HG02678 (cell line): ENCODE data around the gene CHERP.
"Not testable (repeated sequence)": the region's sequence is repeated elsewhere in the genome, so short reads cannot be mapped to it uniquely, and the experiment has no call there.

ENCODE experiments used
- ATAC-seq: cut with Tn5 transposase; IDR thresholded peaks from one replicate; pipeline ENCODE4 v1.9.1; 2021; ENCODE audit warnings: mild to moderate bottlenecking, moderate library complexity; ENCODE audit not compliant: unreplicated experiment

The CHERP gene

DNA sequence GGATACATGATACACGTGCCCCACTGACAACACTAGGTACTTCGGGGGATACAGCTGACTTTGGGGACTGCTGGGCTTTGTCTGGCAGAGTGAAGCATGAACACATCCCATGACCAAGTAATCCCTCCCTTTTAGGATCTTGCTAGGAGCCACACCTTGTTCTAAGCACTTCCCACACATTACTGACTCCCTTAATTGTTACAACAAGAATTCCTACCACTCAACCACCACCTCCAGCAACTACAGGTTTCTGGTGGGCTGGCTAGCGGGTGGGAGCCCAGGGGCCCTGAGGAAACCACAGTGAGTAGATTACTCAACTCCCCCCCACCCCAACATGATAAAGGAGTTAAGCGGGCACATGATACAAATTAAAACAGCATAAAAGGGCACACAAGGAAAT, 37.1 kb upstream of the CHERP start:
- no peak for ATAC-seq

DNA sequence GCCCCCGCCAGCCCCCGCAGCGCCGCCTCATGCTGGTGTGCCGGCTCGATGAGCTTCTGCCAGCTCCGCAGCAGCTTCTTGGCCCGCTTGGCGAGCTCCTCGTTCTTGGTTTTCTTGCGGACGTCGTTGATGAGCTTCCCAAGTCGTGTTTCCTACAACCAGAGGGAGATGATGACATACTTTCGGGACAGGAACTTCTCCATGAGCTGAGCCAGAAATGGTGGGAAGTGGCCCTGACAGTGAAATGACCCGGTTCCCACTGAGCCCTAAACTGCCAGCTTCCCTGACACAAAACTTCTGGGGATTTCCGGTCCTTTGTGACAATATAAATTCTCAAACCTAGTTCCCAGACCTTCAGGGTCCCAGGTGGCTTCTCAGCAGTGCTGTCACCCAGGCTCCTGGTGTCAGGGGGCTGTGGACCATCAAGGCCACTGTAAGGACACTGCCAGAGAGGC, 35.3 kb upstream of the CHERP start:
- ATAC-seq: no peak

DNA sequence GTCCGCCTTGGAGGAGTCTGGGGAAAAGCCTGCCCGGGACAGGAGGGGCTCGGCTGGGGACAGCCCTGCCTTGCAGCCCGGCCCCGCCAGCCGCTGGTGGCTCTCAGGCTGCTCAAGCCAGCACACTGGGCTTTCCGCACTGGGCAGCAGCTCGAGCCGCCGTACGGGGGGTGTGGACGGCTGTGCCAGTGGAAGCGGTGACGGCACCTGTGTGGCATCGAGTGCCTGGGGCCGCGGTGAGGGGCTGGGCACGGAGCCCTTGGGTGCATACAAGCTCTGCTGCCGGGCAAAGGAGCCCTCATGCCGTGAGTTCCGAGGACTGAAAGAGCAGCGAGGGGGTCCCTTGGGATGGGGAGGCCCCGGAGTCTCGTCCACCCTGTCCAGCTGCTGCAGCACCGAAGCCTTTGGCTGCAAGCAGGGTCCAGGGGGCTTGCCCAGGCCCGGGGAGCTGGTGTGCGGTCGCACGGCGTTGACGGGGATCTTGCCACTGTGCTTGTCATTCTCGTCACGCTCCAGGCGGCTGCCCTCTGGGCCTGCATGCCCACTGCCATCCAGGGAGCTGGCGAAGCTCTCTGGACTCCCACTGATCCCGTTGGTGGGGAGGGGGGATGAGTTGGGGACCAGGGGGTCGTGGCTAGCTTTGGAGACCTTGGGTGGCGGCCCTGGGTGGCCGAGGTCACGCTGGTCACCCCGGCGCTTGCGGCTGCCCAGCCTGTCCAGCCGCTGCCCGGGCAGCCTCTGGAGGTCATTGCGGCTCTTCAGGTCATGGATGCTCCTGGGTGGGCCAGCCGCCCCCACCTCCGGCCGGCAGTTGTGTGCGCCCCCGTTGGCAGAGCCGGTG, 34.7 kb upstream of the CHERP start:
- ATAC-seq: no peak

DNA sequence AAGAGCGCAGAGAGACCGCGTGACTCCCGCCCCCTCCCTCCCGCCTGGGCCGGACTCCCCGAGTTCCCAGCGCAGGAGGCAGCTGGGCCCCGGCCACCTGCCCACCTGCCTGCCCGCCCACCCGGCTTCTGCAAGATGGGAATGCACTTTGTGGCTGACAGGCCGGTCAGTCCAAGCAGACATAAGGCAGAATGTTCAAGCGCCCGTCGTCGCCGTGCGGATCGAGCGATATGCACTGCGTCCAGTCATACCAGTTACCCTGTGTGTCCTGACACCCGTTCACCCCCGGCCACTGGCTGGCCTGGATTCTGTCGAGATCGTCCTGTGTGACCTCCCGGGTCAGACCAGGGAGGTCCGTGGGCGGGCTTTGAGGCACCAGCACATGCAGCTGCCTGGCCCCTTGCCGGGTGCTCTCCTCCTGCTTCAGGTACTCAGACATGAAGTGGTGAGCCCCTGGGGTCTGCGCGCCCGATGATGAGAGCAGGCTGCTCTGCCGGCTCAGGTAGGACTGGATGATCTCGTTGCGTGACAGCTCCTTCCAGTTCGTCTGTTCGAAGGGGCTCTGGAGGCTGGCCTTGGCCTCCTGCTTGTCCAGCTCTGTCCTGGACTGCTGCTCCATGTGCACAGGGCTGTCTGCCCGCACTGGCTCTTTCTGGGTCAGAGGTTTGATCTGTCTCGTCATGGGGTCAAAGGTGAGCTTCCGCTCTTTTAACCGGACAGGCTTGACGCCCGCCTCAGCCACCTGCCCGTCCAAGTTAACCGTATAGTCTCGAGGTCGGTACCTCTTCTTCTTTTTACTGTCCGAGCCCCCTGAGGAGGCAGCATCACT, 33.8 kb upstream of the CHERP start:
- ATAC-seq: no peak

DNA sequence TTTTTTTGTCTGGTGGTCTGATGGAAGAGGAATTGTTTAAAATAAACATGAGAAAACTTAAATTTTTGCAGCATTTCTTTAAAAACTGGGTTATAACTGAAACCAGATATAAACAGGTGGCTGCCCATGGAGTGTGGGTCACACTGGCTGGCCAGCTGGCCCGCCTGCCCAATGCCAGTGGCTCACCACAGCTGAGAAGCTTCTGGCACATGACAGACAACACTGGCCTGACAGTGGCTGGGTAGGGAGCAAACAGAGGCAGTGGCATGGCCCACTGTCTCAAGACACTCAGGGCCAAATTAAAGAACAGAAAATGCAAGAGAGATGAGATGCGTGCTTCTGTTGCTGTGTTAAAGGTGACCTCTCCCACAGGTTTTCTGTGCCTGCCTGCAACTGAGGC, 33.0 kb upstream of the CHERP start:
- ATAC-seq: no peak

DNA sequence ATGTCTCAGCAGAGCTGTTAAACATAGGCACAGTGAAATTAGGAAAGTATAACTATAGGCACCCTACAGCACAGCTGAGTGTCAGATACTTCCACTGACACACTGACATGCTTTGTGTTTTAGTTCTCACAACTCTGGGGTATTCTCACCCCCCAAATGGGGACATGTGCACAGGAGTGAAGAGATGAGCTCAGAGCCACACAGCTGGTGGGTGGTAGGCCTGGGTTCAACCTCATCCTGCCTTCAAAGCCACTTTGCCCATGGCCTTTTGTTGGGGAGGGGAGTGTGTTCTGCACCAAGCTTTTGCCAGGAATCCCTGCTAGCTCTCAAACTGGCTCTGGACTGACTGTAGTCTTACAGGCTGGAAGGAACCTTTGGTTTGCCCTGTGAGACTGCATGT, 31.7 kb upstream of the CHERP start:
- ATAC-seq: no peak

DNA sequence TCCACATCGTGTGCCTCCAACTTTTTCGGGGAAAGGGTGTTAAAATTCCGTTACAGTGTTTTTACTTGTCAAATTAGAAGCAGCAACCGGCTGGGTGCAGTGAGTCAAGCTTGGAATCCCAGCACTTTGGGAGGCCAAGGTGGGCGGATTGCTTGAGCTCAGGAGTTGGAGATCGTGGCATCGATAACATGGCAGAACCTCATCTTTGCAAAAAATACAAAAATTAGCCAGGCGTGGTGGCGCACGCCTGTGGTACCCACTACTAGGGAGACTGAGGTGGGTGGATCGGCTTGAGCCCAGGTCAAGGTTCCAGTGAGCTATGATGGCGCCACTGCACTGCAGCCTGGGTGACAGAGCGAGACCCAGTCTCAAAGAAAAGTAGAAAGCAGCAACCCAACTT, 31.1 kb upstream of the CHERP start:
- ATAC-seq: no peak

DNA sequence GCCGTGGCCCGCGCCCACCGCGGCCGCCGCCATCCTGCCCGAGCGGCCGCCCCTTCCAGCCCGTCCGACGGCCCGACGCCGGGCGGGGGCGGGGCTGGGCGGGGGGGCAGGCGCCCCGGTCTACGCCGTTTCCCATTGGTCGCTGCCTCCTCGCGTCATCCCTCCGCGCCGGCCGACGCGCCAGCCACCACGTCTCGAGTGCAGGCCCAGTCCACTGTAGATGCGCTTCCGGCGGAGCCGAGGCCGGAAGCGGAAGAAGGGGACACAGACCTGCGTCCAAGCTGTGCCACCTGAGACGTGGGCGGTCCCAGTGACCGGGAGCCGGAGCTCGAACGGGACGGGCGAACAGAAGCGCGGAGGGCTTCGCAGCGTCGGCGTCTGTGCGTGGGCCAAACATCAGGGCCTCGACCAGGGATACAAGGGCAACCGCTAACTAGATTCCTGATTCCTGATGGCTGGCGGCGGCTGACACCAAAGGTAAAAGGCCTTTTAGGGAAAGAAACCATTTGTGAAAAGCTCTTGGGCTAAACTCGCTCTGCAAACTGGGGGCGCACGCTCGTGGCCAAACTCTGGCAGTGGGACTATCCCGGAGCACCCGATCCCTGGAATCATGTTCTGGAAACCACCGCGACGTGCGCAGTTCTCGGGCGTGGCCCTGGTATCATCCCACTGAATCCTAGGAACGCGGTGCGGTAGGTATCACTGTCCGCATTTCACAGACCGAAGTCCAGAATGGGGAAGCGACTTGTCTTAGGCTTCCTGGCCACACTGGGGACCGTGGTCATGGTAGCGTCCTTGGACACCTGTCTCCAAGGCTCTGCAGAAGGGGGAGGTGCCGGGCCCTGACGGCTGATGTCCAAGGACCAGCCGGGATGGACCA, 30.3 kb upstream of the CHERP start, which contains the start of gene SLC35E1:
Gene SLC35E1, minus strand, starts transcription at position 84 of the 880 bp plus-strand sequence. Its CDS starts 51 bp downstream, at position 33.
- peak; percentile 85 for ATAC-seq

DNA sequence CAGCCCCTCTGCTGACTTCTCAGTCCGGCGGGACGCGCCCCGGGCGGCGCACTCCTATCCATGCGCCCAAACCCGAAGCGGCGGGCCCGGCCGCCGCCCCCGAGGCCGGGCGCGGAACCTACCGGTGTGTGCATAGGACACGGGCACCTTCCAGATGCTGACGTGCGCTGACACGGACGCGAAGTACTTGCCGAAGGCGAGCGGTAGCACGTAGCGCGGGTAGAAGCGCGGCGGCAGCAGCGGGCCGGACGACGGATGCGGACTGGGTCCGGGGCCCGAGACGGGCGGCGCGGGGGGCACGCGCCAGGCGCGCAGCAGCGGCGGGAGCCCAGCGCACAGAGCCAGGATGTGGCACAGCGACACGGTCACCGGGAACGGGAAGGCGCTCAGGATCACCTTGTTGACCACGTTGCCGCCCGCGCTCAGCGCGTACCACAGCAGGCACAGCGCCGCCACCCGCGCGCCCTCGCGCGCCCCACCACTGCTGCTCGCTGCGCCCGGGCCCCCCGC, 29.6 kb upstream of the CHERP start:
- no peak for ATAC-seq

DNA sequence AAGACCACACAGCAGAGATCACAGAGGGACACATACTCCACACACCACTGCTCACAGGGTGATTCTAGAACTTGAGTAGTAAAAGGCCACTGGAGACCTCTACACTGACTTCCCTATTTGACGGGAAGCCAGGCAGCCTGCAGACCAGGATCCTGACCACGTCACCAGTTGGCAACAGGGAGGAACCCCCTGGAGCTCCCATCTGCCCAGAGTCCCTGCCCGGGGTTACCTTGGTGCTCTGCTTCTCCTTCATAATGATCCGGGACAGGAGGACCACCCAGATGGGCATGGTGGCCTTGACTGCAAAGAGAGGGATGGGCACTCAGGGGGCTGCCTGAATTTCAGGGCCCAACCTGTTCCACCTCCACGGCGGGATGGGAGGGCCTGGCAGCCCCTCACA, 29.0 kb upstream of the CHERP start:
- no peak for ATAC-seq

DNA sequence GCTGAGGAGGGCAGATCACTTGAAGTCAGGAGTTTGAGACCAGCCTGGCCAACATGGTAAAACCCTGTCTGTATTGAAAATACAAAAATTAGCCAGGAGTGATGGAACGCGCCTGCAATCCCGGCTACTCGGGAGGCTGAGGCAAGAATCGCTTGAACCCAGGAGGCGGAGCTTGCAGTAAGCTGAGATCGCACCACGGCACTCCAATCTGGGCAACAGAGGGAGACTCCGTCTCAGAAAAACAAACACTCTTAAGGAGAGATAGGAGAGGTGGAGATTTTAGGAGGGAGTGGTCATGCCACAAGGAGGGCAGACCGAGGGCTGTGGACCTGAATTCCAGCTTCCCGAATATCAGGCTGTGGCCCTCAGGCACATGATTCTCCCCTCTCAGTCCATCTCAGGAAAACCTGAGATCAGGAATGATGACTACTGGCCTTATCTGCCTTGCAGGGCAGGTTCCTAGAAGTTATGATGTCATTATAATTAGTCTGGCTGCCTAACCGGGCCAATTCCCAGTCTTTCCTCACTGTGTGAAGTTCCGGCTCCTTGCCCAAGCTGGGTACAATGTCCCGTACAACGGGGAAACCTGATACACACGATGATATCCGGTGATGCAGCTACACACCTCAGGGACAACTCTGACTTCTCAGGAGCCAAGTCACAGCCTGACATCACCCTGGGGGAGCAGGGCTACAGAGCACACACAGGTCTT, 27.5 kb upstream of the CHERP start:
- no peak for ATAC-seq

DNA sequence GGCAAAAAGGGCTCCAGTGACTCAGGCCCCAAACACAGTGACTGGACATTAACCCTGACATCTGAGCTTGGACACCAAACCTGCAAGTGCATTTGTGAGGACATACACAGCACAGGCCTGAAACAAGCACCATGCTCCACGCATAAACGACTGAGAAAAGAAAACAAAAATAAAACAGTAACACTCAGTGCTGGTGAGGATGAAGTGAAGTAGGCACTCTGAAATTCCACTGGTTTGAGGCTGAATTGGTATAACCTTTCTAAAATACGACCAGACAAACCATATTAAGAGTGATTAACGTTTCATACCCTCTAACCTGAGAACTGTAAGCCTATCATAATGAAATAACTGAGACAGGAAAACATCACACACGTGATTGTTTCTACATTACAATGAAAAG, 24.5 kb upstream of the CHERP start:
- no peak for ATAC-seq

DNA sequence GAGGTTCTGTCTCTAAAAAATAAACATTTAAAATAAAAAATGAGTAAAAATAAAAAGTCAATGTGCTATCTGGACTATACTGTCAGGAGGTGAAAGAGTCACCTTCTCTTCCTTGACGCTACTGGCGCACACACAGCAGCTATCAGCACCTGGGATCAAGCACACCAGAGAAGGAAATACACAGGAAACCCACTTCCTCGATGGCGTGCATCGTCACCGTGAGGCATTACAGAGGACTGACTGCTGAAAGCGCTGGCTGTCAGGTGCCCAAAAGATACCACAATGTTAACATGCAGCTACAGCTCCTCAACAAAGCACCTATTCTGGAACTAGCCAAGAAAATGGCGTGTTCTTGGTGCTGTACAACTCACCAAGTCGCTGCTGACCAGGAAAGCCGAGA, 23.9 kb upstream of the CHERP start:
- ATAC-seq: no peak

DNA sequence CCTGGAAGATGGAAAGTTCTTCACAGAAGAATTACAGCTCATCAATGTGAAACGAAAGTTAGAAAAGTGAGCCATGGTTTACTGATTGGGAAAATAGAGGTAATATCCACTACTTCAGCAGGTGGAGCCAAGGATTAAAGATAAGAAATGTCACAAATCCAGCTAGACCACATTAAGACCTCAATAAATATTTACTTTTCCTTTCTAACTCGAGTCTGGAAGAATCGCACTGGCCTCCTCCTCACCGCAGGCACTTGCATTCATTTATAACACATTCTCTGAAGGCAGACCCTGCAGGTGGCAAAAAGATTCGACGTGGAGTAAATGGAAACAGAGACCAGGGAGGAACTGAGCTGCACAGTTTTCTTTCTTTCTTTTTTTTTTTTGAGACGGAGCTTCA, 22.6 kb upstream of the CHERP start:
- ATAC-seq: no peak

DNA sequence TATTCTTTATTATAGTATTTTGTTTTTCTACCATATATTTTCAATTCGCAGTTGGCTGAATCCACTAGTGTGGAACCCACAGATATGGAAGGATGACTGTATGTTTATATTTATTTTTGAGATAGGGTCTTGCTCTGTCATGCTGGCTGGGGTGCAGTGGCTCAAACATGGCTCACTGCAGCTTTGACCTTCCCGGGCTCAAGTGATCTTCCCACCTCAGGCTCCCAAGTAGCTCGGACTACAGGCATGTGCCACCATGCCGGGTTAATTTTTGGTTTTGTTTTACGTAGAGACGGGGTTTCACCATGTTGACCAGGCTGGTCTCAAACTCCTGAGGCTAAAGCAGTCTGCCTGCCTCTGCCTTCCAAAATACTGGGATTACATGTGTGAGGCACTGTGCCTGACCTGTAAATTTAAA, 20.4 kb upstream of the CHERP start:
- ATAC-seq: no peak

DNA sequence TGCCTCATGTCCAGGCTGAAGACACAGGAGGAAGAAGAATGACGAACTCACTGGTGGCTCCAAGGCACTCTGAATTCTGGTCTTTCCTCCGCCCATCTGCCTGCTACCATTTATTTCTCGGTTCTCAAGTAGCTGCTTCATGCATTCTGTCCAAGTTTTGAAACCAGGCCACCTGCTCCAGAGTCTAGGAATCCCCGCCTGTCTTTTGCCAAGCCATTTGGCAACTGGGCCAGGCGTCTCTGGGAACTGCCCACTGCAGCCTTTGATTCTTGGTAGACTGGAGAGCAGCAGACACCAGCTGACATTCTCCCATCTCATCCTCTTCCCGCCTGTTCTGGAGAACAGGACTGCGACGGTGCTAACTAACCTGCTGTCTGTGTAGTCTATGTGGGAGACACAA, 19.1 kb upstream of the CHERP start:
- no peak for ATAC-seq

DNA sequence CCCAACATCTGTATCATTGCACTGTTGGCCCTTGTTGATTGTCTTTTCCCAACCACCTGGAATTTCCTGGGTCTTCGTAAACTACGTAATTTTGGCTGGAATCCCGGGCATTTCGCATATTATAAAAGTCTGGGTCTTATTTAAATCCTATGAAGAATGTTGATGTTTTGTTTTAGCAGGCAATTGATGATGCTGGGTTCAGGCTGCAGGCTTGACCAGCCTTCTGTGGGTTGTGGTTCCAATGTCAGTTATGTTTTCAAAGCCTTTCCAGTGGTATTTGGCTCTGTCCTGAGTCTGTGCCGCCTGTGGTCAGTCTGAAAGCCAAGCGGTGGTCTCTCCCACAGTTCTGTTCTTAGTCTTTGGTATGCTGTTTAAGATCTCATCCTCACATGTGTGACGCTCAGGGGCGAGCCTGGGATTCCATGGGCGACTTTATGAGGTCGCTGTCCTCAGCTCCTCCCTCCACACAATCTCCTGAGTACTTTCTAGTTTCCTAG, 17.6 kb upstream of the CHERP start:
- no peak for ATAC-seq

DNA sequence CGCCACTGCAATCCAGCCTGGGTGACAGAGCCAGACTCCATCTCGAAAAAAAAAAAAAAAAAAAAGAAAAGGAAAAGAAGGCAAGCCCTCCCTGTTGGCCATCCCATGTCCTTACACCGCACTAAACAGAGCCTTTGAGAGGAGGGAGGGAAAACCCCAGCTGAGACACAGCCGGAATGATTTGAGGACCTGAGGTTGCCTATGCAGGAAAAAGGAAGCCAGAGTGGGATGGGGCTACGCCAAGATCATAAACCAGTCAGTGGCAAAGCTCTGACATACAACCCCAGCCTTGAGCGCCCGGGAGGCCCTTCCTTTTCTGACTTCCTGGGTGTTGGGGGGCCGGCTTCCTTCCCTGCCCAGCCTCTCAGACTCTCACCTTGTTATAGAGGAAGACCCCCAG, 12.5 kb upstream of the CHERP start:
- ATAC-seq: no peak

DNA sequence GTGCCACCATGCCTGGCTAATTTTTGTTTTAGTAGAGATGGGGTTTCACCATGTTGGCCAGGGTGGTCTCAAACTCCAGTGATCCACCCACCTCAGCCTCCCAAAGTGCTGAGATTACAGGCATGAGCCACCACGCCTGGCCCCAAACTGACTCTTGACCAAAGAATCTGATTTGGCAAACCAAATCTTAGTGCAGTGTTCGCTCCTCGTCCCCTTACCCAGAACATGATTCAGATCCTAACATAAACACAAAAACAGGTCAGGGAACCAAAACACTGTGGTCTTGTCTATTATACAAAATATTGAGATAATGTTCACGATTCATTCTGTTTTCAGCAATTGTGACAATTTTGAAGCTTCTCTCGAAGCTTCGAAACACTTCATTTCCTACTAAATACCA, 9.7 kb upstream of the CHERP start:
- not testable (repeated sequence) for ATAC-seq

DNA sequence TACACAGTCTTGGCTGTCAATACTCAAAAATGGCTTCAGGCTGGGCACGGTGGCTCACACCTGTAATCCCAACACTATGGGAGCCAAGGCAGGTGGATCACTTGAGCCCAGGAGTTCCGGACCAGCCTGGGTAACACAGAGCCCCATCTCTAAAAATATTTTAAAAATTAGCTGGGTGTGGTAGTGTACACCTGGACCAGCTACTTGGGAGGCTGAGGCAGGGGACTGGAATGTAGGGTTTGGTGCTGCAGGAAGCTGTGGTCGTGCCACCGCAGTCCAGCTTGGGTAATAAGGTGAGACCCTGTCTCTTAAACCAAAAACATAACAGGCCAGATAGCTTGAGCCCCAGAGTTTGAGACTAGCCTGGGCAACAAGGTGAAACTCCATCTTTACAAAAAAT, 6.7 kb upstream of the CHERP start:
- ATAC-seq: no peak
